HG03159 (cell line): ENCODE data around the gene PRXL2B.
"Not testable (repeated sequence)": the region's sequence is repeated elsewhere in the genome, so short reads cannot be mapped to it uniquely, and the experiment has no call there.

Experiments
- ATAC-seq: cut with Tn5 transposase; IDR thresholded peaks from one replicate; pipeline ENCODE4 v1.9.1; 2021; ENCODE audit warnings: mild to moderate bottlenecking, moderate library complexity; ENCODE audit not compliant: unreplicated experiment

PRXL2B gene

DNA sequence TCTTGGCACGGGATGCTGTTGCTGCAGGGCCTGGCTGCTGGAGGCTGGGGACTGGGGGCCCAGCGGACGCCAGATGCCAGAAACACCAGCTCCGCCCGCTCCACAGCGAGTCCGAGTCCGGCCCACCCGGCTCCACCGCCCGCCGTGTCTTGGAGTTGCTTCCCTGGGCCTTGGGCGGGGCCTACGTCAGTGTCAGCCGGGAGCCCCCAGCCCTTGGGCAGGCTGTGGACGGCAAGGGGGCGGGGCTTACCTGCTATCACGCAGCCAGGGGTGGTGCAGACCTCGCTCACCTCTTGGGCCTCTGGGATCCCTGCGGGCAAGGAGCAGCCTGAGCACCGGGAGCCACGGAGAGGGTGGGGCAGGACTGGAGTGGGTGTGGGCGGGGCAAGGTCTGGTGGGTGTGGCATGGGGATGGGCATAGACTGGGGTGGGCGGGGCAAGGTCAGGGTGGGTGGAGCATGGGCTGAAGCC, 24.5 kb downstream of the PRXL2B start:
- ATAC-seq = no peak

DNA sequence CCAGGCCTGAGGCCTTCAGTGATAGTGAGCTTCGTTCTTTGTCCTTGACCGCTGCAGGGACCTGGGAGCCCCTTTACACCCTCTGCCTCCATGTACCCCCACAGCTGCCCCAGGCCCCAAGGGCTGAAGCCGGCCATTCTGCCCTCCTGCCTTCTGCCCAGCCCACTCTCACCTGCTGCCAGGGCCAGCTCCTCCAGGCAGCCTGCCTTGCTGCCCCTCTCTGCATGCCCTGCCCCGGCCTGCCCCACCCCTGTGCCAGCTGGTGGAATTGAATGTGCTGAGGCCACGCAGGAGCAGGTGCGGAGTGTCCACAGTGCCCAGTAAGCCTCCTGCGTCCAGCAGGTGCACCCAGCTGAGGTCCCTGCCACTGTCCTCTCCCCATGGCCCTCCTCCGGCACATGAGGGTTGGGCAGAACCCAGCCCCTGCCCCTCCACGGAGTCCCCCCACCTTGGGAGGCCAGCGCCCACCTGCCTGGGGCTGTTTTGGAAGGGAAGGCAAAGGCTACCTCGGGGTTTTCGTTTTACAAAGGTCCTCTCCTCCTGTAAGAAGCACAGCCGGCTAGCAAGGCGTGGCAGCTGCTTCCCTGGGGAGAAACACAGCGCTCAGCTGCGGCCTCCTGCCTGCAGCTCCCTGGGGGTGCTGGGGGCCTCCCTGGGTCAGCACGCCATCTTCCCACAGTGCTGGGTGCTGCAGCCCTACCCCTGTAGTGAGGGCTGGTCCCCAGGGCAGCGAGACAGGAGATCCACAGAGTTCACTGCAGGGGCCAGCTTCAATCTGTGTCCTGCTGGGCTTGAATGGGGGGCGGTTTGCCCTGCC, 25.3 kb downstream of the PRXL2B start:
- ATAC-seq = no peak

GRCh38 chr1:2612591-2613365, 26.2 kb downstream of the PRXL2B start:
- no peak for ATAC-seq

GRCh38 chr1:2614145-2614544, 27.6 kb downstream of the PRXL2B start:
- no peak for ATAC-seq

GRCh38 chr1:2617971-2618470, 31.4 kb downstream of the PRXL2B start:
- no peak for ATAC-seq

DNA sequence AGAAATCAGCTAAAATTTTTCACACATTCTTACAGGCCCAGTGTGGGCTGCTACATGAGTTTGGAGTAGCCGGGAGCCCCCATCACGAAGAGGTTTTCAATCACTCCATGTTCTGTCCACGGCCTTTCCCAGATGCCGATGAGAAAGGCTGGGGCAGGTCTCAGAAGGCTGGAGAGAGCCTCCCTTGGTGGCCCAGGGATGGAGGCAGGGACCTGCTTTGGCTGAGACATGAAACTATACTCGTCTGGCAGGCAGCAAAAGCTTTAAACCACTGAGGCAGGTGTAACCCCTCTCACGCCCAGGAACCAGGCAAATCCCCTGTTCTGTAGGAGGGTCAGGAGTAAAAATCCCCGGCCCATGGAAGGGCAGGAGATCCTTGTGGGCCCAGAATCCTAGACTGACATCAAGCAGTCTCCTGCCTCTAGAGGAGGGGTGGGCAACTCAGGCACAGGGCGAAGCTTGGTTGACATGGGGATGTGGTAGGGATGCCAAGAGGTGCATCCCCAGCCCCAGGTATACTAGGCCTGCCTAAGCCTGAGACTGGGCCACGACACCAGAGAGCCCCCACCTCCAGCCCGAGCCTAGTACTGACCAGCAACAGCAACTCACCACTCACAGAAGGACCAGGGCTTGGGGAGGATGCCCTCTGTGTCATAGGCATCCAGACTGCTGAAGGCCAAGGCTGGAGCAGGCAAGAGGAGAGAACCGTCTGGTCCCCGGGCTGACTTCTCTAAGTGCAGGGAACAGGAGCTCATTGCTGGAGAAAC, 37.2 kb downstream of the PRXL2B start:
- ATAC-seq = no peak

DNA sequence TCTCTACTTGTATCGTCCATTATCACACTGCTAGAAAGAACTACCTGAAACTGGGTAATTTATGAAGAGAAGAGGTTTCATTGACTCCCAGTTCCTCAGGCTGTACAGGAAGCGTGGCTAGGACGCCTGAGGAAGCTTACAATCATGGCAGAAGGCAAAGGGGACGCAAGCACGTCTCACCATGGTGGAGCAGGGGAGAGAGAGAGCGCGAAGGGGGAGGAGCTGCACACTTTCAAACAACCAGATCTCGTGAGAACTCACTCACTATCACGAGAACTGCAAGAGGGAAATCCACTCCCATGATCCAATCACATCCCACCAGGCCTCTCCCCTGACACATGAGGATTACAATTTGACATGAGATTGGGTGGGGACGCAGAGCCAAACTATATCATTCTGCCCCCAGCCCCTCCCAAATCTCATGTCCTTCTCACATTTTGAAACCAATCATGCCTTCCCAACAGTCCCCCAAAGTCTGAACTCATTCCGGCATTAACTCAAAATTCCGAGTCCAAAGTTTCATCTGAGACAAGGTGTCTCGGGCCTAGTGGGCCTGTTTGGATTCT, 38.2 kb downstream of the PRXL2B start:
- no peak for ATAC-seq

DNA sequence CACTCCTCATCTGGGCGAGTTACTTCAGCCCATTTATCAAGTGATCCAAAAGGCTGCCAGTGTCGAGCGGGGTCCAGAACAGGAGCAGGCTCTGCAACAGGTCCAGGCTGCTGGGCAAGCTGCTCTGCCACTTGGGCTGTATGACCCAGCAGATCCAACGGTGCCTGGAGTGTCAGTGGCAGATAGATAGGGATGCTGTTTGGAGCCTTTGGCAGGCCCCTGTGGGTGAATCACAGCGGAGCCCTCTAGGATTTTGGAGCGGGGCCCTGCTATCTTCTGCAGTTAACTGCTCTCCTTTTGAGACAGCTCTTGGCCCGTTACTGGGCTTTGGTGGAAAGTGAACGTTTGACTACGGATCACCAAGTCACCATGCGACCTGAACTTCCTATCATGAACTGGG, 38.7 kb downstream of the PRXL2B start:
- ATAC-seq = no peak

DNA sequence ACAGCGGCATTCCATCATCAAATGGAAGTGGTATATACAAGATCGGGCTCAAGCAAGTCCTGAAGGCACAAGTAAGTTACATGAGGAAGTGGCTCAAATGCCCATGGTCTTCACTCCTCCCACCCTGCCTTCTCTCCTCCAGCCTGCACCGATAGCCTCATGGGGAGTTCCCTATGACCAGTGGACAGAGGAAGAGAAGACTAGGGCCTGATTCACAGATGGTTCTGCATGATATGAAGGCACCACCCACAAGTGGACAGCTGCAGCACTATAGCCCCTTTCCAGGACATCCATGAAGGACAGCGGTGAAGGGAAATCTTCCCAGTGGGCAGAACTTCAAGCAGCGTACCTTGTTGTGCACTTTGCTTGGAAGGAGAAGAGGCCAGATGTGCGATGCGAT, 39.2 kb downstream of the PRXL2B start:
- ATAC-seq = not testable (repeated sequence)

GRCh38 chr1:2627746-2628145, 41.2 kb downstream of the PRXL2B start:
- ATAC-seq = no peak

GRCh38 chr1:2628191-2628932, 41.8 kb downstream of the PRXL2B start:
- no peak for ATAC-seq

DNA sequence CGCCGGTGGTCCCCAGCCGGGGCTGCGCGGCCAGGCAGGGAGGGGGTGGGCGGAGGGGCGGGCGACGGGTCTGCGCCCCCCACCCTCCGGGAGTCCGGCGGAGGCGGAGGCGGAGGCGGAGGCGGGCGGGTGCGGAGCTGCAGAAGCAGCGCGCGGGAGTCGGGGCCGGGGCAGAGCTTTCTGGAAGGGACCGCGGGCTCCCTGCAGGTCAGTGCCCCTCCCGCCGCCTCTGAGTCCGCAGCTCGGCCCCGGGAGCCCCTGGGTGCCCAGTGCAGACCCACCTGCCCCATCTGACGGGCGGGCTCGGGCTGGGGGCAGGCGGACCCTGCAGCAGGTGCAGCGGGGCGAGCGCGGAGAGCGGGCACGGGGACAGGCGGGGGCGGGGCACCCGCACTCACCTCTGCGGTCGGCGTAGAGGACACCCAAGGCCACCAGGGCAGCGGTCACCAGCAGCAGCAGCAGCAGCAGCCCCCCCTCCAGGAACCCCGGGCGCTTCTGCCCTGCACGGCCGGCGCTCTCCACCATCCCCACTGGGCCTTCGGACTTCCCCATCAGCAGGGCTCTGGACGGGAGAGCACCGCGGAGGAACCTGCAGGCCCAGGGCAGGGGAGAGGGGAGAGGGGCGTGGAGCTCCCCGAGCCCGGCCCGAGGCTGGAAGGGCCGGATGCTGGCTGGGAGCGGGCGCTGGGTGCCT, 42.5 kb downstream of the PRXL2B start:
- no peak for ATAC-seq

GRCh38 chr1:2629627-2630497, 43.3 kb downstream of the PRXL2B start:
- no peak for ATAC-seq

GRCh38 chr1:2630498-2631135, 44.0 kb downstream of the PRXL2B start:
- no peak for ATAC-seq

DNA sequence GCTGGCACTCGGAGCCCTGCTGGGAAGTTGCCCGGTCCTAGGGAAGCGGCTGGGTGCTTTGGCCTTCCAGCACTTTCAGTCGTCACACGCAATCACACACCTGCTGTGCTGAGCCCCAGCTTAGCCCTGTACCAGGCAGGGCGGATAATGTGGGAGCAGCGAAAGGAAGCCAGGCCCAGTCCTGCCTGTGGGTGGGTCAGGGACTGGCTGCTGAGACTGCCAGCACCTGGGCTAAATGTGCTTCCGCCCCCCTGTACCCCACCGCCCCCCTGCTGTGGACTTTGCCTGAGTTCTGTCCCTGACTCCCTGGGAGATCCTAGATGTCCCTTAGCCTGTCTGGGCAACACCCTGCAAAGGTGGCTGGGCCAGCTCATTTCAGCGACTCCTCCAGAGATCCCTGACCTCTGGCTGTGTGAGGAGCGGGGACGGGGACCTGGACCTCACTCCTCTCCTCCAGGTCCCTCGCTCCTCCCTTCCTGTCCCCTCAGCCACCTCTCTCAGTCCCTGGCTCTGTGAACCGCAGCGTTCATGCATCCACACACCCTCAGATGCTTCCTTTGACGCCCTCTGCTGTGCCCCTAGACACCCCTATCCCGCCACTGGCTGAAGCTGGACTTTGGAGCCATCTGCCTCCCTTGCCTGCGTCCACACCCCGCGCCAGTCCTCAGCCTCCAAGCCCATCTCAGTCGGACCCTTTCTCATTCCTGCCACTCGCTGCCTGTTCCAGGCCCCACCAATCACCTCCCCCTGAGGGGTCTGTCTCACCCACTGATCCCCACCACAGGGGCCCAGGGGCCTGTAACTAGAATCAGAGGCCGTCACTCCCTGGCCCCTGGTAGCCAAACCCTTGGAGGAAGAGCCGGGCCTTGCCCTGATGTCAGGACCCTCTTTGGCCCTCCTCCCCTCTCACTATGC, 44.8 kb downstream of the PRXL2B start:
- ATAC-seq = no peak

DNA sequence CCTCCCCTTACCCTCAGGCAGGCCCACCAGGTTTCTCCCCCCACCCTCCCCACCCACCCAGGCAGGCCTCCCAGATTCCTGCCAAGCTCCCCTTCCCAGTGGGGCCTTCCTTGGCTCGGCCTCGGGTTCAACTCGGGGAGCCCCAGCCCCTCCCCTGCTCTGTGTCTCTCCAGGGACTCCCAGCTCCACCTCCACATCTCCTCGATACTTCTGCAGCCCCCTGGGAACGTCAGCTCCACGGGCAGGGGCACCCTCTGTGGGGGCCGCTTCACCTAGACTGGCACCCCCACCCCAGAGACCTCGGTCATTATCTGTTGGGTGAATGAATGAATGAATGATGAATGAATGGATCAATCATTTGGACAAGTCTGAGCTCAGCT, 45.5 kb downstream of the PRXL2B start:
- ATAC-seq = no peak
